Neuronal stem cell (in vitro differentiated cells): ENCODE measurements around the gene MPRIP. TPM values are rescaled to one million over a fixed set of nuclear protein-coding genes. Genes with fewer than 3 reads are reported as not detected.

Experiments used
- DNase-seq: peaks from one replicate; pipeline ENCODE4 v3.0.0-alpha.2; 2013; ENCODE audit warnings: low spot score
- H2AFZ ChIP-seq: one replicate; pipeline ENCODE4 v1.6.1; 2013; ENCODE audit warnings: mild to moderate bottlenecking, low read length, inconsistent platforms
- H2AK5ac ChIP-seq: 2 replicates; pipeline ENCODE4 v1.6.1; 2013; ENCODE audit warnings: low read depth, mild to moderate bottlenecking, inconsistent platforms, low read length, moderate library complexity, mixed read lengths
- H2BK120ac ChIP-seq: 2 replicates; pipeline ENCODE4 v1.6.1; 2013; ENCODE audit warnings: low read depth, mild to moderate bottlenecking, inconsistent platforms, low read length, moderate library complexity, mixed read lengths
- H2BK12ac ChIP-seq: one replicate; pipeline ENCODE4 v1.6.1; 2013; ENCODE audit warnings: low read length, inconsistent platforms
- H2BK15ac ChIP-seq: 2 replicates; pipeline ENCODE4 v1.6.1; 2013; ENCODE audit warnings: mild to moderate bottlenecking, low read length, inconsistent platforms, mixed read lengths
- H2BK5ac ChIP-seq: one replicate; pipeline ENCODE4 v1.6.1; 2013; ENCODE audit warnings: inconsistent platforms, mild to moderate bottlenecking, low read length, moderate library complexity
- H3K14ac ChIP-seq: one replicate; pipeline ENCODE4 v1.6.1; 2013; ENCODE audit warnings: low read length, inconsistent platforms
- H3K18ac ChIP-seq: 2 replicates; pipeline ENCODE4 v1.6.1; 2013; ENCODE audit warnings: low read length, inconsistent platforms
- H3K23ac ChIP-seq: 2 replicates; pipeline ENCODE4 v1.6.1; 2013; ENCODE audit warnings: low read depth, mild to moderate bottlenecking, mixed read lengths, low read length, inconsistent platforms; ENCODE audit not compliant: poor library complexity
- H3K27ac ChIP-seq: replicated peaks from 3 replicates; pipeline ENCODE4 v1.5.1; 2013; ENCODE audit warnings: low read length, inconsistent platforms
- H3K27me3 ChIP-seq, 3 experiments: 2 replicates each; pipeline ENCODE4 v1.6.1; 2013; ENCODE audit warnings: low read length in 3 of 3, mild to moderate bottlenecking in 2 of 3, inconsistent platforms in 1 of 3, low read depth in 1 of 3, mixed read lengths in 1 of 3, moderate library complexity in 1 of 3; ENCODE audit not compliant: control insufficient read depth in 3 of 3, insufficient read depth in 3 of 3
- H3K36me3 ChIP-seq, 2 donors: replicated peaks in 1 of 2; 2 replicates each; pipeline ENCODE4 v1.6.1; 2013; ENCODE audit warnings: low read length in 2 of 2; ENCODE audit not compliant: control insufficient read depth in 2 of 2, insufficient read depth in 2 of 2
- H3K4ac ChIP-seq: 2 replicates; pipeline ENCODE4 v1.6.1; 2013; ENCODE audit warnings: inconsistent platforms, mild to moderate bottlenecking, low read length, moderate library complexity
- H3K4me1 ChIP-seq, 2 donors: 1 replicate in 1 of 2; 2 replicates in 1 of 2; pipeline ENCODE4 v1.6.1; 2013; ENCODE audit warnings: low read length in 2 of 2, low read depth in 1 of 2; ENCODE audit not compliant: control insufficient read depth in 2 of 2, insufficient read depth in 1 of 2
- H3K4me2 ChIP-seq: one replicate; pipeline ENCODE4 v1.6.1; 2013; ENCODE audit warnings: mild to moderate bottlenecking, low read length, inconsistent platforms; ENCODE audit not compliant: insufficient read depth, poor library complexity, severe bottlenecking
- H3K4me3 ChIP-seq, 2 donors: 2 replicates each; pipeline ENCODE4 v1.5.1; 2013; ENCODE audit warnings: low read length in 2 of 2, mild to moderate bottlenecking in 2 of 2, inconsistent platforms in 1 of 2, moderate library complexity in 1 of 2
- H3K79me1 ChIP-seq: one replicate; pipeline ENCODE4 v1.6.1; 2013; ENCODE audit warnings: low read depth, mild to moderate bottlenecking, inconsistent platforms, low read length, moderate library complexity
- H3K9ac ChIP-seq: one replicate; pipeline ENCODE4 v1.6.1; 2013; ENCODE audit warnings: mild to moderate bottlenecking, low read depth, low read length, inconsistent platforms; ENCODE audit not compliant: poor library complexity
- H3K9me3 ChIP-seq, 2 donors: replicated peaks in 1 of 2; 2 replicates each; pipeline versions ENCODE3 to v1.6.1; 2013; ENCODE audit warnings: low read length in 2 of 2, mild to moderate bottlenecking in 2 of 2, inconsistent platforms in 1 of 2, low read depth in 1 of 2, mixed read lengths in 1 of 2, moderate library complexity in 1 of 2; ENCODE audit not compliant: control insufficient read depth in 2 of 2, insufficient read depth in 1 of 2
- H4K8ac ChIP-seq: one replicate; pipeline ENCODE4 v1.6.1; 2013; ENCODE audit warnings: low read depth, mild to moderate bottlenecking, inconsistent platforms, low read length, moderate library complexity
- H4K91ac ChIP-seq: one replicate; pipeline ENCODE4 v1.6.1; 2013; ENCODE audit warnings: low read length, low read depth, mild to moderate bottlenecking, inconsistent platforms; ENCODE audit not compliant: poor library complexity
- WGBS, 2 donors: extraction: QIAGEN DNeasy Blood & Tissue Kit; methylation state at CpG; one replicate each; pipeline ENCODE4 v1.1.7; 2013; ENCODE audit warnings: missing lambda C conversion rate in 2 of 2, mixed read lengths in 1 of 2; ENCODE audit not compliant: insufficient read length in 2 of 2, insufficient replicate concordance in 1 of 2; ENCODE audit errors: extremely low coverage in 2 of 2; 5-methylcytosine and 5-hydroxymethylcytosine counted together
- polyA plus RNA-seq, 2 experiments: library from polyadenylated mRNA; stranded (reverse); fragments of 200-250 nt; gene quantifications; one replicate each; pipeline ENCODE4 v1.2.3, GENCODE V29; 2013

The MPRIP gene, protein sequence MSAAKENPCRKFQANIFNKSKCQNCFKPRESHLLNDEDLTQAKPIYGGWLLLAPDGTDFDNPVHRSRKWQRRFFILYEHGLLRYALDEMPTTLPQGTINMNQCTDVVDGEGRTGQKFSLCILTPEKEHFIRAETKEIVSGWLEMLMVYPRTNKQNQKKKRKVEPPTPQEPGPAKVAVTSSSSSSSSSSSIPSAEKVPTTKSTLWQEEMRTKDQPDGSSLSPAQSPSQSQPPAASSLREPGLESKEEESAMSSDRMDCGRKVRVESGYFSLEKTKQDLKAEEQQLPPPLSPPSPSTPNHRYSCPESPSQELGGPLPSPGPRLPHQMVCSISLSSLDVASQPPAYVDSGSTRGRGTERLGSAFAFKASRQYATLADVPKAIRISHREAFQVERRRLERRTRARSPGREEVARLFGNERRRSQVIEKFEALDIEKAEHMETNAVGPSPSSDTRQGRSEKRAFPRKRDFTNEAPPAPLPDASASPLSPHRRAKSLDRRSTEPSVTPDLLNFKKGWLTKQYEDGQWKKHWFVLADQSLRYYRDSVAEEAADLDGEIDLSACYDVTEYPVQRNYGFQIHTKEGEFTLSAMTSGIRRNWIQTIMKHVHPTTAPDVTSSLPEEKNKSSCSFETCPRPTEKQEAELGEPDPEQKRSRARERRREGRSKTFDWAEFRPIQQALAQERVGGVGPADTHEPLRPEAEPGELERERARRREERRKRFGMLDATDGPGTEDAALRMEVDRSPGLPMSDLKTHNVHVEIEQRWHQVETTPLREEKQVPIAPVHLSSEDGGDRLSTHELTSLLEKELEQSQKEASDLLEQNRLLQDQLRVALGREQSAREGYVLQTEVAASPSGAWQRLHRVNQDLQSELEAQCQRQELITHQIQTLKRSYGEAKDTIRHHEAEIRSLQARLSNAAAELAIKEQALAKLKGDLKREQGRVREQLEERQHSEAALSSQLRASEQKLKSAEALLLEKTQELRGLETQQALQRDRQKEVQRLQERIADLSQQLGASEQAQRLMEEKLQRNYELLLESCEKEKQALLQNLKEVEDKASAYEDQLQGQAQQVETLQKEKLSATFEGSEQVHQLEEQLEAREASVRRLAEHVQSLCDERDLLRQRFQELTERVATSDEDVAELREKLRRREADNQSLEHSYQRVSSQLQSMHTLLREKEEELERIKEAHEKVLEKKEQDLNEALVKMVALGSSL (N-terminal part only)
- 67.7 TPM for polyA plus RNA-seq (2013, experiment 1 of 2)
- polyA plus RNA-seq (2013, experiment 2 of 2) = 72.4 TPM

DNA sequence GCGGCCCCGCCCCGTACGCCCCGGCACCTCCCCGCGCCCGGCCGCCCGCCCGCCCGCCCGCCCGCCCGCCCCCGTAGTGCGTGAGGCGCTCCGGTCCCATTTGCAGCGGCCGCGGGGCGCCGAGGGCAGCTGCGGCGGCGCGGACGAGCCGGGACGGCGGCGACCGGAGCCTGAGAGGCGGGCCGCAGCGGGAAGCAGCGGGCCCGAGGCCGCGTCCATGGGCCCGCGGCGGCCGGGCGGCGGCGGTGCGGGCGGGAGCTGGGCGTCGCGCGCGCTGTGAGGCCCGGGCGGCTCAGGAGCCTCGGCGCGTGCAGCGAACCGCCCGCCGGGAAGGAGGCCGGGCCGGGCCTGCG, at the start of gene MPRIP:
MPRIP (plus strand) TSS at position 74 of the 353 bp plus-strand sequence. CDS start 392 bp downstream, outside the sequence.
- peak within 1 kb of the TSS; percentile 98 for H2AFZ ChIP-seq
- no peak within 1 kb of the TSS for H3K4ac ChIP-seq
- H3K27me3 ChIP-seq = no peaks in the 10 kb centered on the region
- no peak for DNase-seq
- WGBS, 2 donors = no CpG with 5 or more reads among the region's 67 CpGs
- no peak within 1 kb of the TSS for H4K8ac ChIP-seq
- H3K23ac ChIP-seq = no peak within 1 kb of the TSS
- no peaks in the 10 kb centered on the region for H3K79me1 ChIP-seq
- H3K4me3 ChIP-seq = peak within 1 kb of the TSS; percentile 89 to 93
- H3K18ac ChIP-seq = peak within 1 kb of the TSS; percentile 67
- H3K9me3 ChIP-seq = peaks cover 0 to 5% of the 10 kb centered on the region in 2 donors
- H3K27ac ChIP-seq = no peak within 1 kb of the TSS
- H3K14ac ChIP-seq = no peak within 1 kb of the TSS
- H2AK5ac ChIP-seq = peak within 1 kb of the TSS; percentile 8
- peaks cover 15 to 27% of the 10 kb centered on the region in 2 donors for H3K4me1 ChIP-seq
- H4K91ac ChIP-seq = no peak within 1 kb of the TSS
- no peaks in the 10 kb centered on the region for H3K36me3 ChIP-seq
- H2BK15ac ChIP-seq = no peak within 1 kb of the TSS
- no peak within 1 kb of the TSS for H2BK120ac ChIP-seq
- H3K9ac ChIP-seq = peak within 1 kb of the TSS; percentile 85
- no peak within 1 kb of the TSS for H2BK5ac ChIP-seq
- H3K4me2 ChIP-seq = peak within 1 kb of the TSS; percentile 74
- H2BK12ac ChIP-seq = no peak within 1 kb of the TSS

DNA sequence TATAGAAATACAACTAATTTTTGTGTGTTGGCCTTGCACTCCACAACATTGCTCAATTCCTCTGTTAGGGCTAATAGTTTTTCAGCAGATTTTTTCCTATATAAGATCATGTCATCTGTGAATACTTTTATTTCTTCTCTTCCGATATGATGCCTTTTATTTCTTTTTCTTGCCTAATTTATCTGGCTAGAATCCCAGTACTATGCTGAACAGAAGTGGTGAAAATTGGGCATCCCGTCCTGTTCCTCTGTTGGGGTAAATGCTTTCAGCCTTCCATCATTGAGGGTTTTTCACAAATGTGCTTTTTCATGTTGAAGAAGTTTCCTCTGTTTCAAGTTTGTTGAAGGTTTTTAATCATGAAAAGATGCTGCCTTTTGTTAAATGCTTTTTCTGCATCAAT, 47.6 kb upstream of the MPRIP start:
- no CpG with 5 or more reads among the region's 2 CpGs for WGBS, 2 donors

DNA sequence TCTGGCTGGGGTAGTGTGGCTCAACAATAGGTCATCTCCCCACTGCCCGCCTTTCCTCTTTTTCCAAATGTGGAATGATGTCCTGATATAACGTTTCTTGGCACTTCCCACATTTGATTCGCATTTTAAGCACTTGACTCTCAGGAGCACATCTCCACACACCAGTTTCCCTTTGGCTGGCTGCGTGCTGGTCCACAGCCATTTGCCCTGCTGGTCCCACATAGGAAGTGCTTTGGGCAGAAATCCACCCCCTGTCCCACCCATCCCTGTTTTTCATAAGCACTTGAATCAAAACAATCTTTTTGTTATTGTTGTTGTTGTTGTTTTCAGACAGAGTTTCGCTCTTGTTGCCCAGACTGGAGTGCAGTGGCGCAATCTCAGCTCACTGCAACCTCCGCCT, 46.3 kb upstream of the MPRIP start:
- no peak overlapping the region for H2BK12ac ChIP-seq
- no peaks in the 10 kb centered on the region for H3K27me3 ChIP-seq
- H4K91ac ChIP-seq = no peak overlapping the region
- no peaks in the 10 kb centered on the region for H3K79me1 ChIP-seq
- peaks cover 0 to 4% of the 10 kb centered on the region in 2 donors for H3K9me3 ChIP-seq
- no peak overlapping the region for H3K14ac ChIP-seq
- H3K4me2 ChIP-seq = no peak overlapping the region
- H3K23ac ChIP-seq = no peak overlapping the region
- DNase-seq = no peak
- no peak overlapping the region for H4K8ac ChIP-seq
- no peak overlapping the region for H2BK120ac ChIP-seq
- H3K36me3 ChIP-seq = no peaks in the 10 kb centered on the region
- H3K18ac ChIP-seq = no peak overlapping the region
- H2AFZ ChIP-seq = no peak overlapping the region
- no peak overlapping the region for H2AK5ac ChIP-seq
- no peak overlapping the region for H2BK15ac ChIP-seq
- no CpG with 5 or more reads among the region's 7 CpGs for WGBS, 2 donors
- no peak overlapping the region for H3K9ac ChIP-seq
- H2BK5ac ChIP-seq = no peak overlapping the region
- no peaks in the 10 kb centered on the region for H3K4me1 ChIP-seq
- no peak overlapping the region for H3K4ac ChIP-seq
- H3K4me3 ChIP-seq = no peak overlapping the region
- no peak overlapping the region for H3K27ac ChIP-seq

More for the DNA sequence above, 47.6 kb upstream of the MPRIP start:
- Histone ChIP-seq H3K36me3 (no peaks in the 10 kb centered on the region), H3K4me3 (no peak overlapping the region), H3K27me3 (no peaks in the 10 kb centered on the region), H3K27ac (no peak overlapping the region), H2BK12ac (no peak overlapping the region), H3K9ac (no peak overlapping the region), H3K4me2 (no peak overlapping the region), H3K23ac (no peak overlapping the region), H4K91ac (no peak overlapping the region), H3K14ac (no peak overlapping the region), H3K79me1 (no peaks in the 10 kb centered on the region), H2AFZ (no peak overlapping the region), H3K4ac (no peak overlapping the region), H2BK5ac (no peak overlapping the region), H3K4me1 (no peaks in the 10 kb centered on the region), H3K18ac (no peak overlapping the region), H2BK120ac (no peak overlapping the region), H2AK5ac (no peak overlapping the region), H2BK15ac (no peak overlapping the region), H4K8ac (no peak overlapping the region), H3K9me3 (peaks cover 0 to 4% of the 10 kb centered on the region in 2 donors)
- DNase-seq = no peak
